A673 (cell line): ENCODE results near the gene POMC. TPM values are rescaled to one million over a fixed set of nuclear protein-coding genes. Genes with fewer than 3 reads are reported as not detected.

Experiments used
- BruUV-seq: library from RNA; stranded (reverse); fragments of 400-500 nt; replicated peaks from 2 replicates; lab custom pipeline; 2021; lab: Mats Ljungman, UMichigan
- CTCF ChIA-PET: fragments of 300-600 bp; sonication (Branson Sonifier 250); formaldehyde crosslinking; loops from one replicate; lab custom pipeline; 2022; ENCODE audit warnings: antibody characterized with exemption; lab: Charles Lee
- POLR2A ChIA-PET: fragments of 300-600 bp; sonication (Branson Sonifier 250); formaldehyde crosslinking; loops from one replicate; lab custom pipeline; 2022; ENCODE audit warnings: antibody characterized with exemption; ENCODE audit not compliant: low non-redundant PET; lab: Charles Lee
- DNase-seq: peaks from one replicate; pipeline ENCODE4 v3.0.0-alpha.2; 2015; ENCODE audit warnings: low spot score
- H3K27ac ChIP-seq: fragments of 200-600 bp; sonication (generic); 2 replicates; pipeline ENCODE4 v1.5.1; 2016; ENCODE audit warnings: mixed run types, low read depth, mild to moderate bottlenecking, mixed read lengths, antibody characterized with exemption, low read length; ENCODE audit not compliant: poor library complexity, severe bottlenecking
- H3K27me3 ChIP-seq: fragments of 200-600 bp; sonication (generic); replicated peaks from 2 replicates; pipeline ENCODE4 v1.6.1; 2017; ENCODE audit warnings: mixed run types, low read depth, mild to moderate bottlenecking, mixed read lengths, antibody characterized with exemption, low read length; ENCODE audit not compliant: insufficient read depth, poor library complexity
- H3K36me3 ChIP-seq: fragments of 200-600 bp; sonication (generic); 2 replicates; pipeline ENCODE4 v1.6.1; 2016; ENCODE audit warnings: mixed run types, mild to moderate bottlenecking, mixed read lengths, antibody characterized with exemption, low read length; ENCODE audit not compliant: insufficient read depth, poor library complexity, severe bottlenecking
- H3K4me1 ChIP-seq: fragments of 200-600 bp; sonication (generic); 2 replicates; pipeline ENCODE4 v1.6.1; 2017; ENCODE audit warnings: mixed run types, mild to moderate bottlenecking, mixed read lengths, antibody characterized with exemption, low read length; ENCODE audit not compliant: insufficient read depth, poor library complexity, severe bottlenecking
- H3K4me3 ChIP-seq: fragments of 200-600 bp; sonication (generic); 2 replicates; pipeline ENCODE4 v1.5.1; 2016; ENCODE audit warnings: low read depth, mixed run types, mild to moderate bottlenecking, mixed read lengths, low read length; ENCODE audit not compliant: poor library complexity, severe bottlenecking
- H3K9me3 ChIP-seq: fragments of 200-600 bp; sonication (generic); 2 replicates; pipeline ENCODE4 v1.6.1; 2016; ENCODE audit warnings: mixed run types, low read depth, mild to moderate bottlenecking, mixed read lengths, antibody characterized with exemption, low read length; ENCODE audit not compliant: poor library complexity, severe bottlenecking
- EZH2 ChIP-seq: fragments of 200-600 bp; sonication (generic); IDR thresholded peaks from 2 replicates; pipeline ENCODE4 v1.6.1; 2017; ENCODE audit warnings: borderline replicate concordance, low read depth, mild to moderate bottlenecking, mixed read lengths, antibody characterized with exemption, low read length; ENCODE audit not compliant: poor library complexity, severe bottlenecking
- intact Hi-C: fragments of 100-400 bp; cut with micrococcal nuclease; formaldehyde crosslinking; loops from one replicate; pipeline ENCODE4 v1.10.0; 2022; ENCODE audit not compliant: unreplicated experiment
- total RNA-seq: library from RNA; stranded (reverse); gene quantifications from 2 replicates; pipeline ENCODE4 v1.2.3, GENCODE V29; 2021
- TF ChIP-seq, protein P1 (sequence below): fragments of 300-800, 200-600 bp; sonication (generic); conservative IDR thresholded peaks from 2 replicates; pipeline ENCODE4 v1.5.1; 2017; ENCODE audit warnings: low read depth, mild to moderate bottlenecking, antibody characterized with exemption, low read length, moderate library complexity, mixed read lengths

The POMC gene
- total RNA-seq, 1 experiment from 2014 or later = not detected

DNA sequence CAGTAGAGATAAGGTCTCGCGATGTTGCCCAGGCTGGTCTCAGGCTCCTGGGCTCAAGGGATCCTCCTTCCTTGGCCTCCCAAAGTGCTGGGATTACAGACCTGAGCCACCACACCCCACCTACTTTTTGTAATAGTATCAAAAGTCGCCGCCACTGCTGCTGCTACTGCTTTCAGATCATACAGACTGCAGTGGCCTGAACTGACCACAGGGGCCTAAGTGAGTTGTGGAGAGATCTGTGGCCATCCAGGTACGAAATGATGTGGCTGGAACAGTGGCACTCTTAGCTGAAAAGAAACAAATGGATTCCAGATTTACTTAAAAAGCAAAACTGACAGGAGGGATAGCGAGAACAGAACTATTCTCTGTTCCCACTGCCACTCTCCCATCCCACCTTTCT is 32.9 kb upstream of the POMC start:
- Histone ChIP-seq H3K27ac (no peak overlapping the region), H3K4me1 (no peaks in the 10 kb centered on the region), H3K27me3 (no peaks in the 10 kb centered on the region), H3K36me3 (no peaks in the 10 kb centered on the region), H3K9me3 (no peaks in the 10 kb centered on the region), H3K4me3 (no peak overlapping the region)
- DNase-seq = no peak
- BruUV-seq = no TSS peak
- CTCF ChIA-PET = no interaction called here
- POLR2A ChIA-PET = no interaction called here
- TF ChIP-seq EZH2 = no peak
- TF ChIP-seq, protein P1, sequence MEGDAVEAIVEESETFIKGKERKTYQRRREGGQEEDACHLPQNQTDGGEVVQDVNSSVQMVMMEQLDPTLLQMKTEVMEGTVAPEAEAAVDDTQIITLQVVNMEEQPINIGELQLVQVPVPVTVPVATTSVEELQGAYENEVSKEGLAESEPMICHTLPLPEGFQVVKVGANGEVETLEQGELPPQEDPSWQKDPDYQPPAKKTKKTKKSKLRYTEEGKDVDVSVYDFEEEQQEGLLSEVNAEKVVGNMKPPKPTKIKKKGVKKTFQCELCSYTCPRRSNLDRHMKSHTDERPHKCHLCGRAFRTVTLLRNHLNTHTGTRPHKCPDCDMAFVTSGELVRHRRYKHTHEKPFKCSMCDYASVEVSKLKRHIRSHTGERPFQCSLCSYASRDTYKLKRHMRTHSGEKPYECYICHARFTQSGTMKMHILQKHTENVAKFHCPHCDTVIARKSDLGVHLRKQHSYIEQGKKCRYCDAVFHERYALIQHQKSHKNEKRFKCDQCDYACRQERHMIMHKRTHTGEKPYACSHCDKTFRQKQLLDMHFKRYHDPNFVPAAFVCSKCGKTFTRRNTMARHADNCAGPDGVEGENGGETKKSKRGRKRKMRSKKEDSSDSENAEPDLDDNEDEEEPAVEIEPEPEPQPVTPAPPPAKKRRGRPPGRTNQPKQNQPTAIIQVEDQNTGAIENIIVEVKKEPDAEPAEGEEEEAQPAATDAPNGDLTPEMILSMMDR = no peak
- intact Hi-C loops = no loop called here

DNA sequence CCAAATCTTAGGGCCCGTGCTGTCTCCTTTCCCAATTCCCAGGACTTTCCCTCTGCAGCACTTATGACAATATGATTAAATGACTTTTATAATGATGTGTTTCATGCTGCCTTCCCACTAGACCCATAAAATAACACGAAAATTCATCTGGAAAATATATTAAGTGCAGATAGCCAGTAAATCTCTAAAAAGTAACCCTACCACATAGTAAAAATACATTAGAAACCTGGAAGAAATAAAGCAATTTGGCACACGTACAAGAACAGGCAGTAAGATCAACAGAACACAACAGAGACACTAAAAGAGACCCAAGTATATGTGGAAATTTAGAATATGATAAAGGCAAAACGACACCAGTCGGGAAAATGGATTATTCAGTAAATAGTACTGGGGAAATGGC is 30.2 kb upstream of the POMC start:
- H3K4me3 ChIP-seq = no peak overlapping the region
- intact Hi-C loops = loop anchor here (5.0 kb wide), 1 partner anchor 61 kb away; no protein-coding TSS in a partner anchor
- ChIA-PET CTCF (no interaction called here), POLR2A (no interaction called here)
- H3K27me3 ChIP-seq = no peaks in the 10 kb centered on the region
- TF ChIP-seq, protein P1 = no peak
- no peak for TF ChIP-seq EZH2
- no peaks in the 10 kb centered on the region for H3K4me1 ChIP-seq
- H3K9me3 ChIP-seq = no peaks in the 10 kb centered on the region
- no TSS peak for BruUV-seq
- no peak for DNase-seq
- H3K36me3 ChIP-seq = no peaks in the 10 kb centered on the region
- no peak overlapping the region for H3K27ac ChIP-seq

DNA sequence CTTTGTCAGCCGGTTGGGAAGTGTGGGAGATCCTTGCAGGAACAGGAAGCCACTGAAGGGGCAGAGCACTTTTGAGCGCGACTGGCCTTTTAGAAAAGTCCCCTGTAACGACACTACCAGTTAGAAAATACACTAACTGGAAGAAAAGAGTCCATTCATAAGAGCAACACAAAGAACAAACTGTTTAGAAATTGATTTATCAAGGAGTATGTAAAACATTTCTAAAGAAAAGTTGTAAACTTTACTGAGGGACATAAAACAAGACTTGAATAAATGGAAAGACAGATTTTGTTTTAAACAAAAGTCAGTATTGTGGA is 29.8 kb upstream of the POMC start:
- Histone ChIP-seq H3K9me3 (no peaks in the 10 kb centered on the region), H3K27me3 (no peaks in the 10 kb centered on the region), H3K4me1 (no peaks in the 10 kb centered on the region), H3K36me3 (no peaks in the 10 kb centered on the region), H3K4me3 (no peak overlapping the region), H3K27ac (no peak overlapping the region)
- ChIA-PET CTCF (no interaction called here), POLR2A (no interaction called here)
- BruUV-seq = no TSS peak
- intact Hi-C loops = loop anchor here (5.0 kb wide), 1 partner anchor 61 kb away; no protein-coding TSS in a partner anchor
- no peak for TF ChIP-seq EZH2
- TF ChIP-seq, protein P1 = no peak
- no peak for DNase-seq
